Measurements from ENCODE around the gene VSIR. TPM values are rescaled to one million over a fixed set of nuclear protein-coding genes. Genes with fewer than 3 reads are reported as not detected.

Gene VSIR
- total and polyA plus RNA-seq, 10 of the 15 experiments (the other 5 are each of a cell fraction or from before 2014, with no cell fraction given), result 0.19 to 12.5 (median 6.7) TPM

- no peak for TF ChIP-seq ZZZ3 (IDR thresholded peaks at IDR 0.05; ENCODE audit: control insufficient read depth, insufficient read length, low read depth)
- TF ChIP-seq TCF3 (IDR thresholded peaks at IDR 0.05; ENCODE audit: borderline replicate concordance, insufficient read depth, low read depth, low read length), result no peak
- peak; percentile 17; the same call in 1 of the 2 replicates for TF ChIP-seq BMI1 (IDR thresholded peaks at IDR 0.05; ENCODE audit: borderline replicate concordance)
- peak; percentile 87 for TF ChIP-seq RELB (IDR thresholded peaks at IDR 0.05; ENCODE audit: low read depth)
- no peak for TF ChIP-seq HCFC1 (IDR thresholded peaks at IDR 0.05; ENCODE audit: low read length)
- no peak for TF ChIP-seq ZNF274 (IDR thresholded peaks at IDR 0.05; ENCODE audit: insufficient read depth, insufficient read length)
- no peak for TF ChIP-seq POLR2AphosphoS5 (IDR thresholded peaks at IDR 0.05; ENCODE audit: low read length)
- no peak for TF ChIP-seq TCF12 (IDR thresholded peaks at IDR 0.05; ENCODE audit: low read depth, low read length)
- TF ChIP-seq SREBF1 (IDR thresholded peaks at IDR 0.05; ENCODE audit: low read length), result no peak
- no peak for TF ChIP-seq LARP7 (IDR thresholded peaks at IDR 0.05)
- TF ChIP-seq BRCA1 (IDR thresholded peaks at IDR 0.05; ENCODE audit: low read depth, low read length), result no peak
- peak; percentile 64 for TF ChIP-seq E2F8 (IDR thresholded peaks at IDR 0.05; ENCODE audit: low read depth, partially characterized antibody)
- TF ChIP-seq EED (IDR thresholded peaks at IDR 0.05; ENCODE audit: low read depth), result 0 out of 2 replicates have a peak, but pooled peaks have one; percentile 67
- peak; percentile 46; the same call in 1 of the 2 replicates for TF ChIP-seq CBFB (IDR thresholded peaks at IDR 0.05; ENCODE audit: low read depth)
- TF ChIP-seq CHD4 (IDR thresholded peaks at IDR 0.05), result no peak
- TF ChIP-seq BCL11A (IDR thresholded peaks at IDR 0.05; ENCODE audit: low read depth, low read length), result peak; percentile 61
- TF ChIP-seq WRNIP1 (IDR thresholded peaks at IDR 0.05; ENCODE audit: borderline replicate concordance, low read depth, low read length), result no peak
- TF ChIP-seq STAT3 (IDR thresholded peaks at IDR 0.05; ENCODE audit: low read depth, low read length), result 0 out of 2 replicates have a peak, but pooled peaks have one; percentile 20
- TF ChIP-seq SIX5 (IDR thresholded peaks at IDR 0.05; ENCODE audit: low read depth, low read length, severe bottlenecking), result no peak
- TF ChIP-seq SMAD5 (IDR thresholded peaks at IDR 0.05; ENCODE audit: low read depth), result no peak
- peak; percentile 47 for TF ChIP-seq RUNX3 (IDR thresholded peaks at IDR 0.05; ENCODE audit: low read length)
- no peak for TF ChIP-seq TBL1XR1 (IDR thresholded peaks at IDR 0.05; ENCODE audit: low read depth, low read length)
- no peak for TF ChIP-seq EGR1 (IDR thresholded peaks at IDR 0.05; ENCODE audit: borderline replicate concordance in 1 of 2, low read depth in 2 of 2, low read length in 2 of 2)
- TF ChIP-seq NFIC (IDR thresholded peaks at IDR 0.05; ENCODE audit: low read depth, low read length), result peak; percentile 72; the same call in 1 of the 2 replicates
- TF ChIP-seq NR2C1 (IDR thresholded peaks at IDR 0.05), result no peak
- no peak for TF ChIP-seq ZNF622 (IDR thresholded peaks at IDR 0.05)
- TF ChIP-seq NR2F1 (conservative IDR thresholded peaks at IDR 0.05), result peak; percentile 95
- TF ChIP-seq SIN3A (IDR thresholded peaks at IDR 0.05; ENCODE audit: low read depth, low read length), result no peak
- no peak for TF ChIP-seq GABPA (IDR thresholded peaks at IDR 0.05; ENCODE audit: low read depth)
- no peak for TF ChIP-seq TARDBP (IDR thresholded peaks at IDR 0.05; ENCODE audit: borderline replicate concordance)
These were observed 4.0 kb downstream of the VSIR start (continued) for GRCh38 chr10:71769279-71769823.
